Fibroblast of lung (primary cell): ENCODE measurements around the gene KIAA0319L. TPM values are rescaled to one million over a fixed set of nuclear protein-coding genes. Genes with fewer than 3 reads are reported as not detected.
A peak's percentile ranks its signal among the peaks of the same experiment; 100 is the strongest.

Experiments used
- DNase-seq, 2 donors: peaks; one replicate each; pipeline versions ENCODE4 v3.0.0 to v3.0.0-alpha.2; 2010; ENCODE audit warnings: low read depth in 2 of 2
- H2AFZ ChIP-seq: 2 replicates; pipeline ENCODE4 v1.5.1; 2012; ENCODE audit warnings: low read length, control low read depth, inconsistent platforms
- H3K27ac ChIP-seq: 2 replicates; pipeline ENCODE4 v1.5.1; 2011; ENCODE audit warnings: low read length, control low read depth; ENCODE audit not compliant: insufficient read depth
- H3K27me3 ChIP-seq: 2 replicates; pipeline ENCODE4 v1.5.1; 2011; ENCODE audit warnings: mild to moderate bottlenecking, low read length; ENCODE audit not compliant: control insufficient read depth, insufficient read depth
- H3K36me3 ChIP-seq: 2 replicates; pipeline ENCODE4 v1.5.1; 2011; ENCODE audit warnings: low read length; ENCODE audit not compliant: control insufficient read depth, insufficient read depth
- H3K4me1 ChIP-seq: 2 replicates; pipeline ENCODE4 v1.5.1; 2011; ENCODE audit warnings: low read length; ENCODE audit not compliant: control insufficient read depth, insufficient read depth; ENCODE audit errors: extremely low read depth
- H3K4me2 ChIP-seq: 2 replicates; pipeline ENCODE4 v1.5.1; 2011; ENCODE audit warnings: low read length, control low read depth; ENCODE audit not compliant: insufficient read depth; ENCODE audit errors: extremely low read depth
- H3K4me3 ChIP-seq, 4 experiments: fragments of 200-600 bp in 1 of 4; sonication (generic) in 1 of 4; replicated peaks in 1 of 4; 2 replicates each; pipeline ENCODE4 v1.5.1; 2011 to 2016; ENCODE audit warnings: low read length in 4 of 4, low read depth in 3 of 4, mild to moderate bottlenecking in 3 of 4, control low read depth in 2 of 4, inconsistent platforms in 1 of 4, mixed read lengths in 1 of 4; ENCODE audit not compliant: insufficient read depth in 1 of 4; ENCODE audit errors: control extremely low read depth in 1 of 4
- H3K79me2 ChIP-seq: 2 replicates; pipeline ENCODE4 v1.5.1; 2012; ENCODE audit warnings: mild to moderate bottlenecking, low read length, inconsistent platforms; ENCODE audit not compliant: control insufficient read depth, insufficient read depth
- H3K9ac ChIP-seq: 2 replicates; pipeline ENCODE4 v1.5.1; 2011; ENCODE audit warnings: mild to moderate bottlenecking, low read length, control low read depth; ENCODE audit not compliant: insufficient read depth
- H3K9me3 ChIP-seq: 2 replicates; pipeline ENCODE4 v1.5.1; 2012; ENCODE audit warnings: low read depth, low read length; ENCODE audit not compliant: control insufficient read depth, insufficient read depth
- H4K20me1 ChIP-seq: 2 replicates; pipeline ENCODE4 v1.5.1; 2011; ENCODE audit warnings: low read length; ENCODE audit not compliant: control insufficient read depth, insufficient read depth; ENCODE audit errors: extremely low read depth
- CTCF ChIP-seq, 2 donors: IDR thresholded peaks in 1 of 2; conservative IDR thresholded peaks in 1 of 2; 1 replicate in 1 of 2; 2 replicates in 1 of 2; pipeline ENCODE4 v1.5.1; 2011 to 2012; ENCODE audit warnings: low read length in 2 of 2, control low read depth in 1 of 2, inconsistent platforms in 1 of 2, low read depth in 1 of 2, mild to moderate bottlenecking in 1 of 2
- EZH2 ChIP-seq: IDR thresholded peaks from 2 replicates; pipeline ENCODE4 v1.5.1; 2012; ENCODE audit warnings: low read length, control low read depth, mild to moderate bottlenecking; ENCODE audit errors: missing control alignments
- polyA plus RNA-seq, 2 donors: library from polyadenylated mRNA; depleted of rRNA in 1 of 2; stranded (reverse) in 1 of 2; unstranded in 1 of 2; fragments of >200 nt; gene quantifications; 2 replicates each; pipeline ENCODE4 v1.2.1, GENCODE V29; 2011 to 2012; ENCODE audit warnings: missing spikeins in 1 of 2
- total RNA-seq: library from RNA; depleted of rRNA; stranded (reverse); fragments of >200 nt; gene quantifications from 2 replicates; pipeline ENCODE4 v1.2.1, GENCODE V29; 2014

The KIAA0319L gene
- total and polyA plus RNA-seq, 2 donors (not counting 1 experiment from before 2014, with no cell fraction given), result 65.4 to 66.1 TPM

GRCh38 chr1:35573198-35574124, 16.3 kb upstream of the KIAA0319L start, which contains the start of gene TFAP2E:
Gene TFAP2E, plus strand, starts transcription at chr1:35573314. Its CDS starts 264 bp downstream, at chr1:35573578.
- peak within 1 kb of the TSS; percentile 63 for H2AFZ ChIP-seq

GRCh38 chr1:35572296-35572695, 15.1 kb upstream of the KIAA0319L start:
- TF ChIP-seq EZH2 (no peak), CTCF (conservative IDR thresholded peaks at IDR 0.05 in 1 of 2, IDR thresholded peaks at IDR 0.05 in 1 of 2; ENCODE audit: low read depth in 1 of 2, low read length in 2 of 2) (no peak)
- DNase-seq, result no peak
- Histone ChIP-seq H3K27ac (no peak overlapping the region), H2AFZ (no peak overlapping the region), H3K4me1 (no peaks in the 10 kb centered on the region), H3K4me2 (no peak overlapping the region), H4K20me1 (no peaks in the 10 kb centered on the region), H3K4me3 (no peak overlapping the region), H3K9ac (no peak overlapping the region), H3K9me3 (no peaks in the 10 kb centered on the region), H3K27me3 (peaks cover 13% of the 10 kb centered on the region), H3K79me2 (no peaks in the 10 kb centered on the region), H3K36me3 (no peaks in the 10 kb centered on the region)

More at GRCh38 chr1:35573198-35574124, 16.3 kb upstream of the KIAA0319L start, which contains the start of gene TFAP2E:
- H3K27ac ChIP-seq, result no peak within 1 kb of the TSS
- H3K4me1 ChIP-seq, result no peaks in the 10 kb centered on the region
- H4K20me1 ChIP-seq, result no peaks in the 10 kb centered on the region
- no peaks in the 10 kb centered on the region for H3K36me3 ChIP-seq
- H3K27me3 ChIP-seq, result peaks cover 13% of the 10 kb centered on the region
- H3K79me2 ChIP-seq, result no peaks in the 10 kb centered on the region
- no peaks in the 10 kb centered on the region for H3K9me3 ChIP-seq
- peak within 1 kb of the TSS; percentile 66 for H3K4me2 ChIP-seq
- peak within 1 kb of the TSS; percentile 39 to 59 (median 47) for H3K4me3 ChIP-seq
- H3K9ac ChIP-seq, result peak within 1 kb of the TSS; percentile 4
- TF ChIP-seq EZH2 (peak; percentile 76), CTCF (conservative IDR thresholded peaks at IDR 0.05 in 1 of 2, IDR thresholded peaks at IDR 0.05 in 1 of 2; ENCODE audit: low read depth in 1 of 2, low read length in 2 of 2) (no peak)
- DNase-seq, result peak in 1 of 2 donors; percentile 32

- H3K9me3 ChIP-seq, result no peaks in the 10 kb centered on the region
- peaks cover 3% of the 10 kb centered on the region for H3K36me3 ChIP-seq
- H3K4me1 ChIP-seq, result no peaks in the 10 kb centered on the region
- no peak for DNase-seq
- no peaks in the 10 kb centered on the region for H3K79me2 ChIP-seq
- no peak overlapping the region for H3K27ac ChIP-seq
- no peak for TF ChIP-seq CTCF (conservative IDR thresholded peaks at IDR 0.05 in 1 of 2, IDR thresholded peaks at IDR 0.05 in 1 of 2; ENCODE audit: low read depth in 1 of 2, low read length in 2 of 2)
- TF ChIP-seq EZH2, result no peak
- H3K4me2 ChIP-seq, result no peak overlapping the region
- H3K27me3 ChIP-seq, result peaks cover 8% of the 10 kb centered on the region
- H3K9ac ChIP-seq, result no peak overlapping the region
- H3K4me3 ChIP-seq, result no peak overlapping the region
- H4K20me1 ChIP-seq, result no peaks in the 10 kb centered on the region
- no peak overlapping the region for H2AFZ ChIP-seq
These were observed 14.1 kb upstream of the KIAA0319L start for GRCh38 chr1:35571263-35571662.
